HepG2 (cell line): ENCODE results near the gene CHD9. TPM values are rescaled to one million over a fixed set of nuclear protein-coding genes. Genes with fewer than 3 reads are reported as not detected.
A peak's percentile ranks its signal among the peaks of the same experiment; 100 is the strongest.

Experiments
- AKAP8 ChIP-seq: sonication (generic); formaldehyde crosslinking; IDR thresholded peaks from 2 replicates; pipeline ENCODE4 v1.5.1; 2020; ENCODE audit warnings: mild to moderate bottlenecking, missing genetic modification reagents
- ARNT2 ChIP-seq: sonication (generic); formaldehyde crosslinking; IDR thresholded peaks from 2 replicates; pipeline ENCODE4 v1.8.0; 2022; ENCODE audit warnings: mild to moderate bottlenecking, low read depth, missing genetic modification reagents, moderate library complexity
- EP300 ChIP-seq, 3 experiments: sonication (generic) in 1 of 3; formaldehyde crosslinking in 1 of 3; IDR thresholded peaks; 2 replicates each; pipeline versions ENCODE4 v1.5.1 to v1.6.1; 2011 to 2020; ENCODE audit warnings: low read depth in 2 of 3, low read length in 2 of 3, borderline replicate concordance in 1 of 3, improper control_type of control experiment in 1 of 3, mild to moderate bottlenecking in 1 of 3, missing genetic modification reagents in 1 of 3, moderate library complexity in 1 of 3
- GTF3A ChIP-seq: sonication (generic); formaldehyde crosslinking; conservative IDR thresholded peaks from 2 replicates; pipeline ENCODE4 v1.4.0; 2020; ENCODE audit warnings: mild to moderate bottlenecking, missing genetic modification reagents
- HNF1A ChIP-seq, 2 experiments: sonication (generic) in 1 of 2; formaldehyde crosslinking in 1 of 2; IDR thresholded peaks; 2 replicates each; pipeline versions ENCODE4 v1.4.0 to v1.6.1; 2016 to 2020; ENCODE audit warnings: borderline replicate concordance in 1 of 2, low read depth in 1 of 2, mild to moderate bottlenecking in 1 of 2, missing genetic modification reagents in 1 of 2
- MAX ChIP-seq: IDR thresholded peaks from 2 replicates; pipeline ENCODE4 v1.6.1; 2012; ENCODE audit warnings: inconsistent platforms
- MEIS2 ChIP-seq: sonication (generic); formaldehyde crosslinking; IDR thresholded peaks from 2 replicates; pipeline ENCODE4 v1.9.0; 2021; ENCODE audit warnings: mild to moderate bottlenecking, missing genetic modification reagents
- NCOA5 ChIP-seq: sonication (generic); formaldehyde crosslinking; IDR thresholded peaks from 2 replicates; pipeline ENCODE4 v1.4.0; 2020; ENCODE audit warnings: missing genetic modification reagents
- RELA ChIP-seq: sonication (generic); formaldehyde crosslinking; IDR thresholded peaks from 2 replicates; pipeline ENCODE4 v1.4.0; 2020; ENCODE audit warnings: missing genetic modification reagents
- SAFB2 ChIP-seq: sonication (generic); formaldehyde crosslinking; IDR thresholded peaks from 2 replicates; pipeline ENCODE4 v1.5.1; 2020; ENCODE audit warnings: missing genetic modification reagents, low read depth, mild to moderate bottlenecking, borderline replicate concordance
- TEF ChIP-seq: sonication (generic); formaldehyde crosslinking; IDR thresholded peaks from 2 replicates; pipeline ENCODE4 v1.5.0; 2020; ENCODE audit warnings: missing genetic modification reagents
- THYN1 ChIP-seq: sonication (generic); formaldehyde crosslinking; IDR thresholded peaks from 2 replicates; pipeline ENCODE4 v1.8.1; 2023; ENCODE audit warnings: low read depth, mild to moderate bottlenecking, moderate library complexity, missing genetic modification reagents, borderline replicate concordance
- ZFY ChIP-seq: sonication (generic); formaldehyde crosslinking; IDR thresholded peaks from 2 replicates; pipeline ENCODE4 v1.4.0; 2020; ENCODE audit warnings: missing genetic modification reagents
- ZKSCAN1 ChIP-seq: fragments of 150-350 bp; IDR thresholded peaks from 2 replicates; pipeline ENCODE4 v1.6.1; 2014; ENCODE audit warnings: low read length
- ZNF263 ChIP-seq: sonication (generic); formaldehyde crosslinking; IDR thresholded peaks from 2 replicates; pipeline ENCODE4 v1.4.0; 2020; ENCODE audit warnings: missing genetic modification reagents
- ZNF510 ChIP-seq: sonication (generic); formaldehyde crosslinking; IDR thresholded peaks from 2 replicates; pipeline ENCODE4 v1.4.0; 2020; ENCODE audit warnings: low read depth, mild to moderate bottlenecking, missing genetic modification reagents
- ZNF607 ChIP-seq: sonication (generic); formaldehyde crosslinking; IDR thresholded peaks from 2 replicates; pipeline ENCODE4 v1.5.1; 2020; ENCODE audit warnings: missing genetic modification reagents, mild to moderate bottlenecking, borderline replicate concordance
- ZNF614 ChIP-seq: IDR thresholded peaks from 2 replicates; pipeline ENCODE4 v1.6.1; 2018; ENCODE audit warnings: missing biosample characterization, missing genetic modification reagents, inconsistent platforms, borderline replicate concordance
- ZNF678 ChIP-seq: sonication (generic); formaldehyde crosslinking; IDR thresholded peaks from 2 replicates; pipeline ENCODE4 v1.4.0; 2020; ENCODE audit warnings: mild to moderate bottlenecking, missing genetic modification reagents
- ZNF703 ChIP-seq: sonication (generic); formaldehyde crosslinking; IDR thresholded peaks from 2 replicates; pipeline ENCODE4 v1.5.1; 2020; ENCODE audit warnings: missing genetic modification reagents, mild to moderate bottlenecking, moderate library complexity, borderline replicate concordance
- ZNF782 ChIP-seq: sonication (generic); formaldehyde crosslinking; IDR thresholded peaks from 2 replicates; pipeline ENCODE4 v1.4.0; 2020; ENCODE audit warnings: missing genetic modification reagents, mild to moderate bottlenecking, borderline replicate concordance
- ZNF839 ChIP-seq: sonication (generic); formaldehyde crosslinking; IDR thresholded peaks from 2 replicates; pipeline ENCODE4 v1.4.0; 2020; ENCODE audit warnings: missing genetic modification reagents, mild to moderate bottlenecking, borderline replicate concordance
- ZSCAN31 ChIP-seq: sonication (generic); formaldehyde crosslinking; IDR thresholded peaks from 2 replicates; pipeline ENCODE4 v1.5.0; 2020; ENCODE audit warnings: low read depth, mild to moderate bottlenecking, missing genetic modification reagents
- polyA plus RNA-seq, 8 experiments: library from polyadenylated mRNA; depleted of rRNA in 3 of 8; stranded (reverse) in 7 of 8; unstranded in 1 of 8; fragments of >200 nt; fragmentation: Illumina TruSeq in 4 of 8; extraction: Trizol in 4 of 8; gene quantifications; 2 replicates each; pipeline versions ENCODE4 v1.2.1 to v1.2.3, GENCODE V29; 2011 to 2016; ENCODE audit warnings: low read depth in 4 of 8, missing spikeins in 1 of 8, mixed read lengths in 1 of 8; ENCODE audit not compliant: insufficient read depth in 1 of 8
- total RNA-seq, 5 experiments: library from RNA; depleted of rRNA; stranded (reverse); fragments of >200 nt; fragmentation: Illumina TruSeq; extraction: Trizol; gene quantifications; 2 replicates each; pipeline ENCODE4 v1.2.3, GENCODE V29; 2016; ENCODE audit warnings: low read depth in 1 of 5

Gene CHD9
- total and polyA plus RNA-seq, 2 of the 13 experiments (the other 11 are each of a cell fraction or from before 2014, with no cell fraction given): 23.4 to 27.7 TPM

- TF ChIP-seq EP300 (IDR thresholded peaks at IDR 0.05; ENCODE audit: low read depth in 2 of 2, low read length in 2 of 2) (peak in 1 of 2 experiments; percentile 29; a peak in 1 of 4 replicates), EP300 (CRISPR knock-in tag; IDR thresholded peaks at IDR 0.05; ENCODE audit: borderline replicate concordance) (no peak), SAFB2 (CRISPR knock-in tag) (no peak), GTF3A (CRISPR knock-in tag) (peak; percentile 8; the same call in 1 of the 2 replicates), ZNF614 (CRISPR knock-in tag) (peak; percentile 40; the same call in 1 of the 2 replicates), TEF (CRISPR knock-in tag) (peak; percentile 70; the same call in 1 of the 2 replicates), ZNF607 (CRISPR knock-in tag) (no peak), MEIS2 (peak; percentile 78; the same call in 1 of the 2 replicates), ZSCAN31 (peak; percentile 85), MAX (peak; percentile 78), THYN1 (CRISPR knock-in tag) (no peak), NCOA5 (CRISPR knock-in tag) (no peak), ZNF510 (no peak), ZFY (CRISPR knock-in tag) (peak; percentile 68), ZNF782 (CRISPR knock-in tag) (peak; percentile 80; the same call in 1 of the 2 replicates), AKAP8 (CRISPR knock-in tag) (peak; percentile 94), RELA (CRISPR knock-in tag) (peak; percentile 16; the same call in 1 of the 2 replicates), ZKSCAN1 (no peak), ZNF263 (CRISPR knock-in tag) (peak; percentile 79), ZNF839 (CRISPR knock-in tag) (peak; percentile 84; the same call in 1 of the 2 replicates), HNF1A (IDR thresholded peaks at IDR 0.05; ENCODE audit: low read depth) (no peak), HNF1A (CRISPR knock-in tag; IDR thresholded peaks at IDR 0.05; ENCODE audit: borderline replicate concordance) (peak; percentile 55; the same call in 1 of the 2 replicates), ARNT2 (CRISPR knock-in tag) (peak; percentile 7; the same call in 1 of the 2 replicates), ZNF678 (CRISPR knock-in tag) (peak; percentile 35; the same call in 1 of the 2 replicates), ZNF703 (CRISPR knock-in tag) (no peak)
Measured at GRCh38 chr16:53130159-53131049, 75.6 kb downstream of the CHD9 start (continued).
